Measurements from ENCODE around the gene PAPPA2.

PAPPA2 gene

DNA sequence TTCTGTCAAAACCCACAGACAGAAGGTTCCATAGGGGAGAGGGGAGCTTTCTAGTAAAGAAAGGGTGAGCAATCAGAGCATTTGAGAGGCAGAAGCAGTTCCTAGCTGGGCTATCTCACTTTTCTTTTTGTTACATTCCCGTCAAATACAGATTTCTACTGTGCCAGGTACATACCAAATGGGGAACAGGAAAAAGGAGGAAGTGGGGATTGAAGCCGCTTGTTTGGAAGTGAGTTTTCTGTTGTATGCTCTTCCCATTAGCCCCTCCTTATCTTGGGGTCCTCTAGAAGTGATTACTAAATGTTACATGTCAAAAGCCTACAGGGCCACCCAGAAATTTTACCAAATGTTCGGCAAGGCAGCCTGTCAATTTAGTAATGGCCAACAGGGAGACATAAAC, 116.1 kb downstream of the PAPPA2 start:
- TF ChIP-seq, protein P1, sequence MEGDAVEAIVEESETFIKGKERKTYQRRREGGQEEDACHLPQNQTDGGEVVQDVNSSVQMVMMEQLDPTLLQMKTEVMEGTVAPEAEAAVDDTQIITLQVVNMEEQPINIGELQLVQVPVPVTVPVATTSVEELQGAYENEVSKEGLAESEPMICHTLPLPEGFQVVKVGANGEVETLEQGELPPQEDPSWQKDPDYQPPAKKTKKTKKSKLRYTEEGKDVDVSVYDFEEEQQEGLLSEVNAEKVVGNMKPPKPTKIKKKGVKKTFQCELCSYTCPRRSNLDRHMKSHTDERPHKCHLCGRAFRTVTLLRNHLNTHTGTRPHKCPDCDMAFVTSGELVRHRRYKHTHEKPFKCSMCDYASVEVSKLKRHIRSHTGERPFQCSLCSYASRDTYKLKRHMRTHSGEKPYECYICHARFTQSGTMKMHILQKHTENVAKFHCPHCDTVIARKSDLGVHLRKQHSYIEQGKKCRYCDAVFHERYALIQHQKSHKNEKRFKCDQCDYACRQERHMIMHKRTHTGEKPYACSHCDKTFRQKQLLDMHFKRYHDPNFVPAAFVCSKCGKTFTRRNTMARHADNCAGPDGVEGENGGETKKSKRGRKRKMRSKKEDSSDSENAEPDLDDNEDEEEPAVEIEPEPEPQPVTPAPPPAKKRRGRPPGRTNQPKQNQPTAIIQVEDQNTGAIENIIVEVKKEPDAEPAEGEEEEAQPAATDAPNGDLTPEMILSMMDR (conservative IDR thresholded peaks at IDR 0.05): no peak
- TF ChIP-seq ZFX (IDR thresholded peaks at IDR 0.05): no peak
- H3K27ac ChIP-seq: no peak overlapping the region

DNA sequence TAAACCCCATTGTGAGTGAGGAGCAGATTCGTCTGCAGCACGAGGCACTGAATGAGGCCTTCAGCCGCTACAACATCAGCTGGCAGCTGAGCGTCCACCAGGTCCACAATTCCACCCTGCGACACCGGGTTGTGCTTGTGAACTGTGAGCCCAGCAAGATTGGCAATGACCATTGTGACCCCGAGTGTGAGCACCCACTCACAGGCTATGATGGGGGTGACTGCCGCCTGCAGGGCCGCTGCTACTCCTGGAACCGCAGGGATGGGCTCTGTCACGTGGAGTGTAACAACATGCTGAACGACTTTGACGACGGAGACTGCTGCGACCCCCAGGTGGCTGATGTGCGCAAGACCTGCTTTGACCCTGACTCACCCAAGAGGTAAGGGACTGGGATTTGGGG, 132.2 kb downstream of the PAPPA2 start:
- TF ChIP-seq, protein P1 (conservative IDR thresholded peaks at IDR 0.05): no peak
- no peak for TF ChIP-seq ZFX (IDR thresholded peaks at IDR 0.05)
- H3K27ac ChIP-seq: no peak overlapping the region

DNA sequence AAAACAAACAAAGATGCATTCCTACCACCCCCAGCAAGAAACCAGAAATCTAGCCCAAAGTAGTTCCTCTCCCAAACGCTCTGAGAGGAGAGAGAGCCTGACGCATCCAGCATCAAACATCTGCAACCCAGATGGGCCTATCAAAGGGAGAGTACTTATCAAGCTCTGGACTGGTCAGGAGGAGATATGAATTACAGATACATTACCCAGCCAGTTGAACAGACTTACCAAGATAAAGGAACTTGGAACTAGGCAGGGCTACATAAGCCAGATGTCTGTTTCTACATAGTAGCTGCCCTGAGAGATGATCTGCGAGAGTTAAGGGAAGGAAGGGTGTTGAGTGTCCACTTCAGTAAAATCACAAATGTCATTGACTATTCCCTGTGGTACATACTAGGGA, 138.4 kb downstream of the PAPPA2 start:
- no peak overlapping the region for H3K27ac ChIP-seq
- TF ChIP-seq ZFX (IDR thresholded peaks at IDR 0.05): no peak
- TF ChIP-seq, protein P1 (conservative IDR thresholded peaks at IDR 0.05): no peak

DNA sequence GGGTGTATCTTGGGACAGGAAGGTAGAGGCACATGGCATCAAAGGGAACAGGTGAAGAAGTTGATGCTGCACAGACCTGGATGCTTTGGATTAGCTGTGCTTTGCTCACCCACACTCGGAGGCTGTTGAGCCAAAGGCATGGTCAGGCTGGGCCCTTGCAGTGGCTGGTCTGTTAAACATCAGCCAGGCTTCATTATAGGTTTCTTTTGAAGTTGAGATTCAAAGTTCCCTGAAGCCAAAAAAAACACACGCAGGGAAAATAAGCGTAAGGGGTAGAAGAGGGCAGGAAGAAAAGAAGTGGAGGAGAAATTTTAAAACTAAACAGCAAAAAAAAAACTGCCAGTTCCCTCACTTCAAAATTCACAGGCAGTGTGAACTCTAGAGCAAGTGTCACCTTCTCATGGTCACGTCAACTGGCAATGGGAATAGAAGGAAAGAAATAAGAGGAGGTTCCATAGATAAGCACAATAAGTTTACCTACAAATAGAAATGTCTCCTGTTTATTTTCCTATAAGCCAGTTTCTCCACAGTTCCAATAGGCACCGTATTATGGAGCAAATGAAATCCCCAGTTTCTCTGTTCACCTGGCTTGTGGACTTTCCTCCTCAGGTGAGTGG, 139.5 kb downstream of the PAPPA2 start:
- TF ChIP-seq ZFX (IDR thresholded peaks at IDR 0.05): no peak
- TF ChIP-seq, protein P1 (conservative IDR thresholded peaks at IDR 0.05): no peak
- H3K27ac ChIP-seq: no peak overlapping the region

DNA sequence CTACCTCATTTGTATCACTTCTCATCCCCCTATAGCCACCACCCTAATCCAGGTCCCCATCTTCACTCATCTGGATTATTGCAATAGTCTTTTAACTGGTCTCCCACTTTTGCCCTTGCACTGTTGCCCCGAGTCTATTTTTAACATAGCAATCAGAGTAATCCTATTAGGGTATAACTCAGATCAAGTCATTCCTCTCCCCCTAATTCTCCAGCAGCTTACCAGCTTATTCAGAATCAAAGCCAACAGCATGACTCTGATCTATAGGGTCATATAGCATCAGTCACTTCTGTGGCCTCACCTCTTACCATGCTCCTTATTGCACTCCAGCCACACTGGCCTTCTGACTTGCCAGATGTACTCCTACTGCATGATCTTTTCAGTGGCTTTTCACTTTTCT, 140.7 kb downstream of the PAPPA2 start:
- no peak overlapping the region for H3K27ac ChIP-seq
- TF ChIP-seq, protein P1 (conservative IDR thresholded peaks at IDR 0.05): no peak
- no peak for TF ChIP-seq ZFX (IDR thresholded peaks at IDR 0.05)

DNA sequence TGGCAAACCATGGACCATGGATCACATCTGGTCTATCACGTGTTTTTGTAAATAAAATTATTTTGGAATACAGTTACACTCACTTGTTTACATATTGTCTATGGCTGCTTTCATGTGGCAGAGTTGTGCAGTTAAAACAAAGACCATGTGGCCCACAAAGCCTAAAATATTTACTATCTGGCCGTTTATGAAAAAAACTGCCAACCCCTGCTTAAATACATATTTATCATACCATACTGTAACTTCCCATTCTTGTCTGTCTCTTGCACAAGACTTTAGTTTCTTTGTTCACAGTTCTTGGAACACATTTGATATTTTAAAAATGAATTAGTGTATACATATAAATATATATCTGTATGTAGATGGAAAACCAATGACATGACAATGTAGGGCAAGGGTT, 141.5 kb downstream of the PAPPA2 start:
- TF ChIP-seq ZFX (IDR thresholded peaks at IDR 0.05): no peak
- TF ChIP-seq, protein P1 (conservative IDR thresholded peaks at IDR 0.05): no peak
- no peak overlapping the region for H3K27ac ChIP-seq

DNA sequence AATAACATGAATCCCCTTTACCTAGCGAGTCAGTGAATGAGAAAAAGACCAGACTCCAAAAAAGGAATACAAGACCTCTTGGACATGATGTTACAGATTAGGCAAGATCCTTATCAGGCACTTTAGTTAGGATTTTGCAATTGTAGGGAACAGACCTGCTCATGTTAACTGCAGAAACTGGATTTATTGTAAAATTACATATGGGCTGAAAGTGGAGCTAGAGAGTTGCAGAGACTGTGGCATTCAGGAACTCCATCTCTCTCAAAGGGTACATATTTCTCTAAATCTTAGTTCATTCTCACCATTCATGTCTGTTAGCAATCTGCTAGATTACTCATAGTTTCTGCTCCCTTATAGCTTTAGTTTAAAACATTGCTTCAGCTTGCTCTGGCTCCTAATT, 142.2 kb downstream of the PAPPA2 start:
- no peak for TF ChIP-seq ZFX (IDR thresholded peaks at IDR 0.05)
- TF ChIP-seq, protein P1 (conservative IDR thresholded peaks at IDR 0.05): no peak
- H3K27ac ChIP-seq: no peak overlapping the region
